ENCODE results near the gene GFOD1.
A peak's percentile ranks its signal among the peaks of the same experiment; 100 is the strongest.
"Not testable (repeated sequence)": the region's sequence is repeated elsewhere in the genome, so short reads cannot be mapped to it uniquely, and the experiment has no call there.

GFOD1 gene

DNA sequence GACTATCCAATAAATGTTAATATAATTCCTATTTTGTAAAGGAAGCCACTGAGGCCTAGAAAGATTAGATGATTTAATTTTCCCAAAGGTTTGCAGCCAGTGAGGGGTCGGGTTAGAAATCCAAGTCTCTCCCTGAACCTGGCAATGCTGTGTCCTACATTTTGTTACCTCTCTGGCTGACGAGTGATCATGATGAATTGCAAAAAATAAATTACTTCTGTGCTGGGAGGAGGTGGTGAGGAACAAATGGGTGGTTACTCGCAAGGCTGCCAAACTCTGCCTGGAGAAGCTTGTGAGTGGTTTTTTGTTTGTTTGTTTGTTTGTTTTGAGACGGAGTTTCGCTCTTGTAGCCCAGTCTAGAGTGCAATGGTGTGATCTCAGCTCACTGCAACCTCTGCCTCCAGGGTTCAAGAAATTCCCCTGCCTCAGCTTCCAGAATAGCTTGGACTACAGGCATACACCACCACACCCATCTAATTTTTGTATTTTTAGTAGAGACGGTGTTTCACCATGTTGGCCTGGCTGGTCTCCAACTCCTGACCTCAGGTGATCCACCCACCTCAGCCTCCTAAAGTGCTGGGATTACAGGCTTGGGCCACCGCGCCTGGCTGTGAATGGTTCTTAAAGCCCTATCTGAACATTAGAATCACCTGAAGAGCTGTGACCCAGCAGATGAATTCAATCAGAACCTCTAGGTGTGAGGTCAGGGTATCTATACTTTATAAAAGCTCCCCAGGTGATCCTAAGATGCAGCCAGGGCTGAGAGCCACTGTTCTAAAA lies 138.9 kb downstream of the GFOD1 start:
- DNase-seq = no peak

DNA sequence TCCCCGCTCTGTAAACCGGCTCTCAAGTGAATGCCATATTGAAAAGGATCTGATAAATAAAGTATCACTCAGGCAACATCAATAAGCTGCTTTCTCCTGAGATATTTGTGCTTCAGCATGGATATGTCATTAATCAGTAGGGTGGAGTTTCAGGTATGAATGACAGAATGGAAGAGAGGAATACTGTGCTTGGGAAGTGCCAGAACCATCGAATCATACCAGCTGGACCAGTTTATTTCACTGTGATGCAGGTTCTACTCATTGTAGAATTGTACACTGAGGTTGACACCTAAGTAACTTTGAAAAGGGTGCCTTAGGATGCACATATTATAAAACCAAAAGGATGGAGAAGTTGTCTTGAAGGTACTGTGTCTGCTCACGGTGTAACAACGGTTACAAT lies 141.2 kb downstream of the GFOD1 start:
- DNase-seq = no peak

GRCh38 chr6:13342414-13343019 lies 144.9 kb downstream of the GFOD1 start:
- no peak for DNase-seq

DNA sequence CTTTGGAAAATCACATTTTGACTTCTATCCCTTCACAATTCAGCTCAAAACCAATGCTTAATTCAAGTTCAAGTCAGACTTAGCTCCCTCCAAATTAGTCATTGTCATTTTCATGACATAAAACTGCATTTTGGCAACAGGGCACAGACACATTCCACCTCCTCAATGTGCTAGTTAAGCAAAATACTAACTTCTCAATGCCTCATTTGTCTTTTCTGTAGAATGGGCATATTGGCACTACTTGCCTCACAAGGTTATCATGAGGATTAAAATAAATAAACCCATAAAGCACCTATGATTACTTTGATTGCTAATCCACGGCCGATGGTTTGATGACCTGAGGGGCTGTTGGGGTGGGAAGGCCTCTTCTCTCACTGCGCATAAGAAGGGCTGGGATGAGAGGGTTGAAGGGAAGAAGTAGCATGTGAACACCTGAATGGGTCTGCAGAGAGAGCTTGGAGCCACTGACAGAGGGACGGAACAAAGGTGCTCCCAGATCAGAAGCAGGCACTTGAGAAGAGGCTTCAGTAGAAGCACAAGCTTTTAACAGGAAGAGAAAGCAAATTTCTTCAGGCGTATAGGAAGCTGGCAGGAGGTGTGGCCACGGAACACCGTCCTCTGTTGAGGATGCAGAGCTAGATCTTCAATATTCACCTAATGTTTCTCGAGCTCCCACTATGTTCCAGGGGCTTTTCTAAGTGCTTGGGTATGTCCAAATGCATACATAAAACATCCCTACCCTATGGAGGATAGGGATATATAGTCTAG lies 147.4 kb downstream of the GFOD1 start:
- peak; percentile 50 for DNase-seq

DNA sequence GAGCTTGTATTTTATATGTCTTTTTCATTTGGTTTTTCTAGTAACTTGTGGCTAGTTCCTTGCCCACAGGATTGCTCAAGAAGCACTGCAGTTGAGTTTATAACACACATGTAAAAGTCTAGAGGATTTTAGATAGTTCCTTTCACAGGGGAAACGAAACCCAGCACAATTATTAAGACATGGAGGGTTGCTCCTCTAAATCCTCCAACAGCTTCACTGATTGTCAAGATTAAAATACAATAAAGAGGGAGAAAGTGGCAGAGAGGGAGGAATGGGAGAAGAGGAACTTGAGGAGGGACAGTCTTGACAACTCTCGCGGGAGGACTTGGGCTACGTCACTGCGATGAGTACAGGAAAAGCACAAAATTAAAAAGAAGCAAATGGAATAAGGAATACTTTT lies 149.4 kb downstream of the GFOD1 start:
- DNase-seq = peak; percentile 79

DNA sequence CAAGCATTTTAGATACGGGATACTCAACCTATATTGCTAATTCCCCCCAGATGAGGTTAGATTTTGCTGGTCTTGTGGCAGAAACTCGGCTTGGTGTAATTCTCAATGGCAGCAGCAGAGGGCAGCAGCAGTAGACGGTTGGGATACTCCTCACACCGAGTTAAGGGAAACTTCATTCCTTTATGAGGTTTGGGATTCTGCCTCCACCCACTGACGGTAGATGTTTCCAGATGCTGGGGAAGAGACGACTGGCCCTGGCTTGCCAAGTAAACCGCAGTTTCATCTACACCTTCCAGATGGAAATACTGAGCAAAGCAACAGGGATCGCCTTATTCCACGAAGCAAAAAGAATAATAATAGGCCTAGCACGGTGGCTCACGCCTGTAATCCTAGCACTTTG lies 150.8 kb downstream of the GFOD1 start:
- peak; percentile 65 for DNase-seq

DNA sequence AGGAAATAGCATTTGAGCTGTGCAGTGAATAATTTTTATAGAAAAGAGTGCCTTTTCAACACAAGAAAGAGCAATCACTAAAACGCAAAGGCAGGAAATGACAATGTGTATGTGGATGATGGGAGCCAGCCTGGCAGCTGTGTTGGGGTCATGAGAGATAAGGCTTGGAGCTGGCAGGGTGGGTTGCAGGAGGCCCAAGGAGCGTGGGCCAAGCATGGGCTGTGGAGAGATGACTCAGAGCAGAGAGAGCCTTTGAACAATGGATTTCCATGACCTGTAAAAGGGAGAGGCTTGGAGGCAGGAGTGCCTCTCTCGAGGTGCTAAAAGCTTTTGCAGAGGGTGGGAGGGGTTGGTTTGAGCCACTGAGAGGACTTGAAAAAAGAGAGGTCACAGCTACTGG lies 152.4 kb downstream of the GFOD1 start:
- no peak for DNase-seq

GRCh38 chr6:13332349-13332706 lies 155.1 kb downstream of the GFOD1 start:
- DNase-seq = no peak

GRCh38 chr6:13331516-13332348 lies 155.7 kb downstream of the GFOD1 start:
- DNase-seq = peak; percentile 53

DNA sequence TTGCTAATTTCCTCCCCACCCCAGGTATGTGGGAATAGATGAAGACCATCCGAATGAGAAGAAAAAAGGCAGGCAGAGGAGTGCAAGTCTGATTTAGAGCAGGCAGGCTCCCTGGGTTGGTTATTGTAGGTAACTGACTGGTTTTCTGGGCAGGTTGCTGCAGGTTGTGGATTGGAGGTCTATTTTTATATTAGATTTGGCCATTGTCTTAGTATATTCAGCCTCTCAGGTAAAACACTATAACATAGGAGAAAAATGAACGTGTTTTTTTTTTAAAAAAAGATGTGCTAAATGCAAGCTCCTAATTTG lies 158.6 kb downstream of the GFOD1 start:
- DNase-seq = no peak

- DNase-seq = peak; percentile 93
These were observed 159.1 kb downstream of the GFOD1 start, which contains the start of gene TBC1D7 for GRCh38 chr6:13328076-13328874. TSS of gene TBC1D7 (minus strand) at chr6:13328537. CDS start at chr6:13326898, 1,639 bp downstream.

GRCh38 chr6:13327691-13328075 lies 159.7 kb downstream of the GFOD1 start:
- peak; percentile 28 for DNase-seq

DNA sequence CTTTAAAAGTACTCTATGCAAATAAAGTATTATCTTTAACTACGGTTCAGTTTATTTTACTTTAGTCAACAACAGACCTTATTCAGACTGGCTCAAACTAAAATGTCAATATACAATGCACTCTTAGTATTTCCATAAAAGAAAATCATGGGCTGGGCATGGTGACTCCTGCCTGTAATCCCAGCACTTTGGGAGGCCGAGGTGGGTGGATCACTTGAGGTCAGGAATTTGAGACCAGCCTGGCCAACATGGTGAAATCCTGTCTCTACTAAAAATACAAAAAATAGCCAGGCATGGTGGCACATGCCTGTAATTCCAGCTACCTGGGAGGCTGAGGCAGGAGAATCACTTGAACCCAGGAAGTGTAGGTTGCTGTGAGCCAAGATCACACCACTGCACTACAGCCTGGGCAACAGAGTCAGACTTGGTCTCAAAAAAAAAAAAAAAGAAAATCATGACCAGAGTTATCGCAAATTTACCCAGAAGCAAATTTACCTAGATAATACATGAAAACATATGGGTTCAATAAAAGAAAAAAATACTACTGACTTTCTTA lies 161.3 kb downstream of the GFOD1 start:
- not testable (repeated sequence) for DNase-seq

- DNase-seq = no peak
These were observed 167.4 kb downstream of the GFOD1 start for GRCh38 chr6:13319891-13320564.

- DNase-seq = no peak
These were observed 168.6 kb downstream of the GFOD1 start for GRCh38 chr6:13318821-13319220.

- no peak for DNase-seq
These were observed 171.5 kb downstream of the GFOD1 start for GRCh38 chr6:13315896-13316295.

- no peak for DNase-seq
These were observed 172.6 kb downstream of the GFOD1 start for GRCh38 chr6:13314806-13315205.

GRCh38 chr6:13311155-13311554 lies 176.2 kb downstream of the GFOD1 start:
- no peak for DNase-seq

DNA sequence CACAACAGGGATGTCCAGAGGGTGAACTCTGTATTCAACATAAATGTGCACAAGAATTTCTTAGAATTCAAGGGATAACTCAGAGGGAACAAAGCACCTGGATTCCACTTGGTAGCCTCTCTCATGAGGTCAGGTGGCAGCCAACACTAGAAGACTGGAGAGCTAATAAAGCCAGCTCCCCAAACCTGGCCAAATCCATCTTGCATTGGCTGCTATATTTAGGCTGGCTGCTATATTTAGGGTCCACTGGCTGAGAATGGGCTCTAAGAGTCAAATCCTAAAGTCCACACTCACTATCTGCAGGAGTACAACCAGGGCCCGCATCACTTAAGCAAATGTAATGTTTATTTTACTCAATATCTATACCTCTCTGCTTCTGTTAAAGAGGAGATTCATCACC lies 179.1 kb downstream of the GFOD1 start:
- no peak for DNase-seq

All from inflammatory macrophage treated with lipopolysaccharide for 4 hours (primary cell).